HEK293 (cell line): ENCODE measurements around the gene BLVRB.

ENCODE experiments used
- CTCF ChIA-PET: fragments of 350-600 bp; formaldehyde crosslinking; extraction: SDS; loops from one replicate; lab custom pipeline; 2021; ENCODE audit warnings: antibody characterized with exemption; lab: Yijun Ruan, JAX
- POLR2A ChIA-PET: fragments of 300-600 bp; formaldehyde crosslinking; extraction: SDS; loops from one replicate; lab custom pipeline; 2020; ENCODE audit warnings: antibody characterized with exemption, inconsistent platforms; lab: Yijun Ruan, JAX
- H3K27ac ChIP-seq: fragments of 200-500 bp; sonication (Bioruptor generic); 2 replicates; pipeline ENCODE4 v1.5.1; 2014; ENCODE audit warnings: low read depth, low read length, control low read depth, inconsistent platforms; ENCODE audit errors: extremely low read depth
- H3K36me3 ChIP-seq, 2 experiments: fragments of 200-500 bp in 1 of 2; sonication (Bioruptor generic) in 1 of 2; 1 replicate in 1 of 2; 2 replicates in 1 of 2; pipeline ENCODE4 v1.5.1; 2014 to 2017; ENCODE audit warnings: inconsistent platforms in 2 of 2, low read length in 2 of 2; ENCODE audit not compliant: control insufficient read depth in 2 of 2, insufficient read depth in 1 of 2
- H3K4me1 ChIP-seq: fragments of 200-500 bp; sonication (Bioruptor generic); 2 replicates; pipeline ENCODE4 v1.5.1; 2014; ENCODE audit warnings: mild to moderate bottlenecking, low read length, inconsistent platforms; ENCODE audit not compliant: control insufficient read depth, insufficient read depth
- H3K4me3 ChIP-seq: 2 replicates; pipeline ENCODE4 v1.5.1; 2011; ENCODE audit warnings: low read depth, mild to moderate bottlenecking, control low read depth, low read length, moderate library complexity
- H3K9me3 ChIP-seq: fragments of 200-500 bp; sonication (Bioruptor generic); 2 replicates; pipeline ENCODE4 v1.5.1; 2014; ENCODE audit warnings: low read depth, low read length, inconsistent platforms; ENCODE audit not compliant: control insufficient read depth, insufficient read depth
- GFI1B ChIP-seq: fragments of 450-650 bp; formaldehyde crosslinking; IDR thresholded peaks from 2 replicates; pipeline ENCODE4 v1.5.1; 2016; ENCODE audit warnings: missing biosample characterization, missing genetic modification characterization
- GLIS2 ChIP-seq: fragments of 450-650 bp; formaldehyde crosslinking; IDR thresholded peaks from 2 replicates; pipeline ENCODE4 v1.5.1; 2016; ENCODE audit warnings: missing biosample characterization, missing genetic modification characterization
- IKZF3 ChIP-seq: fragments of 450-650 bp; IDR thresholded peaks from 2 replicates; pipeline ENCODE4 v1.5.0; 2018; ENCODE audit warnings: missing biosample characterization, mild to moderate bottlenecking, missing genetic modification characterization, moderate library complexity
- KLF10 ChIP-seq: fragments of 450-650 bp; IDR thresholded peaks from 2 replicates; pipeline ENCODE4 v1.5.1; 2018; ENCODE audit warnings: missing biosample characterization, mild to moderate bottlenecking, missing genetic modification characterization
- KLF16 ChIP-seq: fragments of 450-650 bp; formaldehyde crosslinking; IDR thresholded peaks from 2 replicates; pipeline ENCODE4 v1.5.1; 2017; ENCODE audit warnings: missing biosample characterization, missing genetic modification characterization
- MEIS1 ChIP-seq: sonication (generic); formaldehyde crosslinking; IDR thresholded peaks from 2 replicates; pipeline ENCODE4 v1.8.1; 2022; ENCODE audit warnings: missing genetic modification reagents, mild to moderate bottlenecking, borderline replicate concordance
- OVOL3 ChIP-seq: fragments of 450-650 bp; formaldehyde crosslinking; IDR thresholded peaks from 2 replicates; pipeline ENCODE4 v1.5.1; 2016; ENCODE audit warnings: missing biosample characterization, missing genetic modification characterization
- PRDM1 ChIP-seq: fragments of 450-650 bp; formaldehyde crosslinking; IDR thresholded peaks from 2 replicates; pipeline ENCODE4; 2016; ENCODE audit warnings: missing biosample characterization, missing genetic modification characterization
- YY1 ChIP-seq: fragments of 450-650 bp; formaldehyde crosslinking; IDR thresholded peaks from 2 replicates; pipeline ENCODE4 v1.5.1; 2018; ENCODE audit warnings: missing biosample characterization, missing genetic modification characterization
- ZBTB20 ChIP-seq: fragments of 450-650 bp; formaldehyde crosslinking; IDR thresholded peaks from 2 replicates; pipeline ENCODE4 v1.5.1; 2016; ENCODE audit warnings: missing biosample characterization, missing genetic modification characterization
- ZFP37 ChIP-seq: fragments of 450-650 bp; formaldehyde crosslinking; IDR thresholded peaks from 2 replicates; pipeline ENCODE4 v1.5.1; 2016; ENCODE audit warnings: missing biosample characterization, missing genetic modification characterization
- ZIC2 ChIP-seq: fragments of 450-650 bp; formaldehyde crosslinking; IDR thresholded peaks from 2 replicates; pipeline ENCODE4 v1.5.1; 2016; ENCODE audit warnings: missing biosample characterization, missing genetic modification characterization
- ZNF133 ChIP-seq: fragments of 450-650 bp; formaldehyde crosslinking; IDR thresholded peaks from 2 replicates; pipeline ENCODE4 v1.5.1; 2016; ENCODE audit warnings: missing biosample characterization, missing genetic modification characterization
- ZNF155 ChIP-seq: fragments of 450-650 bp; formaldehyde crosslinking; IDR thresholded peaks from 2 replicates; pipeline ENCODE4 v1.5.1; 2016; ENCODE audit warnings: missing biosample characterization, missing genetic modification characterization
- ZNF366 ChIP-seq: fragments of 450-650 bp; formaldehyde crosslinking; conservative IDR thresholded peaks from 2 replicates; pipeline ENCODE4 v1.5.1; 2016; ENCODE audit warnings: missing biosample characterization, missing genetic modification characterization
- ZNF394 ChIP-seq: fragments of 450-650 bp; formaldehyde crosslinking; IDR thresholded peaks from 2 replicates; pipeline ENCODE4 v1.5.1; 2016; ENCODE audit warnings: missing biosample characterization, missing genetic modification characterization, mild to moderate bottlenecking, moderate library complexity, borderline replicate concordance
- ZNF514 ChIP-seq: fragments of 450-650 bp; formaldehyde crosslinking; IDR thresholded peaks from 2 replicates; pipeline ENCODE4 v1.5.1; 2016; ENCODE audit warnings: missing biosample characterization, missing genetic modification characterization
- ZNF555 ChIP-seq: fragments of 450-650 bp; formaldehyde crosslinking; conservative IDR thresholded peaks from 2 replicates; pipeline ENCODE4 v1.5.1; 2017; ENCODE audit warnings: missing biosample characterization, mild to moderate bottlenecking, missing genetic modification characterization, inconsistent platforms
- ZNF768 ChIP-seq: fragments of 450-650 bp; formaldehyde crosslinking; IDR thresholded peaks from 2 replicates; pipeline ENCODE4 v1.5.1; 2018; ENCODE audit warnings: missing biosample characterization, mild to moderate bottlenecking, missing genetic modification characterization
- ZSCAN18 ChIP-seq: fragments of 450-650 bp; formaldehyde crosslinking; IDR thresholded peaks from 2 replicates; pipeline ENCODE4 v1.5.1; 2016; ENCODE audit warnings: missing biosample characterization, missing genetic modification characterization
- TF ChIP-seq, protein P1 (sequence below): fragments of 450-650 bp; formaldehyde crosslinking; IDR thresholded peaks from 2 replicates; pipeline ENCODE4 v1.5.1; 2016; ENCODE audit warnings: missing biosample characterization, missing genetic modification characterization, borderline replicate concordance
- TF ChIP-seq, protein P2 (sequence below): fragments of 450-650 bp; formaldehyde crosslinking; IDR thresholded peaks from 2 replicates; pipeline ENCODE4 v1.5.1; 2017; ENCODE audit warnings: missing biosample characterization, missing genetic modification characterization
- TF ChIP-seq, protein P3 (sequence below): fragments of 450-650 bp; formaldehyde crosslinking; IDR thresholded peaks from 2 replicates; pipeline ENCODE4 v1.5.1; 2016; ENCODE audit warnings: missing biosample characterization, missing genetic modification characterization

The BLVRB gene

DNA sequence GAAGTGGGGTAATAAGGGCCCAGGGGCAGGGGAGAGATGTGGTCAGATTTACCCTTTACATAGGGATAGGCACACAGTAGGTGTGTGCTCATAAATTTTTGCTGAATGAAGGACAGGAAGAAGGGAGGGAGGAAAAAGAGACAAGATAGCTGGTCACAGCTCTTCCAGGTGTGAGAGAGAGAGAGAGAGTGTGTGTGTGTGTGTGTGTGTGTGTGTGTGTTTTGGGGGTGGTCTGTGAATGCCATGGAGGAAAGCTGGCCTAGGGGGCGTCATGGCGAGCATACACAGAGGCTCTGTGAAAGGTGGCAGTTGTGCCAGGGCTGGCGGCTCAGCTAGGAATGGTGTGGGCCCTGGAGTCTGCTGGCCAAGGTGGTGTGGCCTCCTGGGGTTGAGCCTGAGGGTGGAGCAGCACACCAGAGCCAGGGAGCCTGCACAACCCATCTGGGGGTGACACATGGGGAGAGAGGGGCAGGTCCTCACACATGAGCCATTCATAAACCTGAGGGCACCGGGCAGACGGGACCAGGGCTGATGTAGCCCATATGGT, 46.4 kb downstream of the BLVRB start (continued):
- TF ChIP-seq ZIC2 (tag by site-specific recombination), result 0 out of 2 replicates have a peak, but pooled peaks have one; percentile 33
- TF ChIP-seq ZNF394 (tag by site-specific recombination), result no peak
- no peak for TF ChIP-seq KLF16
- no peak for TF ChIP-seq ZNF155 (tag by site-specific recombination)
- no peak for TF ChIP-seq ZBTB20
- TF ChIP-seq OVOL3 (tag by site-specific recombination), result no peak
- TF ChIP-seq ZSCAN18, result no peak
- no peak for TF ChIP-seq ZNF555 (tag by site-specific recombination)
- no peak for TF ChIP-seq YY1 (tag by site-specific recombination)
- TF ChIP-seq MEIS1 (CRISPR knock-in tag), result no peak
- no peak for TF ChIP-seq KLF10 (tag by site-specific recombination)
- TF ChIP-seq ZNF133, result no peak
- TF ChIP-seq, protein P1, sequence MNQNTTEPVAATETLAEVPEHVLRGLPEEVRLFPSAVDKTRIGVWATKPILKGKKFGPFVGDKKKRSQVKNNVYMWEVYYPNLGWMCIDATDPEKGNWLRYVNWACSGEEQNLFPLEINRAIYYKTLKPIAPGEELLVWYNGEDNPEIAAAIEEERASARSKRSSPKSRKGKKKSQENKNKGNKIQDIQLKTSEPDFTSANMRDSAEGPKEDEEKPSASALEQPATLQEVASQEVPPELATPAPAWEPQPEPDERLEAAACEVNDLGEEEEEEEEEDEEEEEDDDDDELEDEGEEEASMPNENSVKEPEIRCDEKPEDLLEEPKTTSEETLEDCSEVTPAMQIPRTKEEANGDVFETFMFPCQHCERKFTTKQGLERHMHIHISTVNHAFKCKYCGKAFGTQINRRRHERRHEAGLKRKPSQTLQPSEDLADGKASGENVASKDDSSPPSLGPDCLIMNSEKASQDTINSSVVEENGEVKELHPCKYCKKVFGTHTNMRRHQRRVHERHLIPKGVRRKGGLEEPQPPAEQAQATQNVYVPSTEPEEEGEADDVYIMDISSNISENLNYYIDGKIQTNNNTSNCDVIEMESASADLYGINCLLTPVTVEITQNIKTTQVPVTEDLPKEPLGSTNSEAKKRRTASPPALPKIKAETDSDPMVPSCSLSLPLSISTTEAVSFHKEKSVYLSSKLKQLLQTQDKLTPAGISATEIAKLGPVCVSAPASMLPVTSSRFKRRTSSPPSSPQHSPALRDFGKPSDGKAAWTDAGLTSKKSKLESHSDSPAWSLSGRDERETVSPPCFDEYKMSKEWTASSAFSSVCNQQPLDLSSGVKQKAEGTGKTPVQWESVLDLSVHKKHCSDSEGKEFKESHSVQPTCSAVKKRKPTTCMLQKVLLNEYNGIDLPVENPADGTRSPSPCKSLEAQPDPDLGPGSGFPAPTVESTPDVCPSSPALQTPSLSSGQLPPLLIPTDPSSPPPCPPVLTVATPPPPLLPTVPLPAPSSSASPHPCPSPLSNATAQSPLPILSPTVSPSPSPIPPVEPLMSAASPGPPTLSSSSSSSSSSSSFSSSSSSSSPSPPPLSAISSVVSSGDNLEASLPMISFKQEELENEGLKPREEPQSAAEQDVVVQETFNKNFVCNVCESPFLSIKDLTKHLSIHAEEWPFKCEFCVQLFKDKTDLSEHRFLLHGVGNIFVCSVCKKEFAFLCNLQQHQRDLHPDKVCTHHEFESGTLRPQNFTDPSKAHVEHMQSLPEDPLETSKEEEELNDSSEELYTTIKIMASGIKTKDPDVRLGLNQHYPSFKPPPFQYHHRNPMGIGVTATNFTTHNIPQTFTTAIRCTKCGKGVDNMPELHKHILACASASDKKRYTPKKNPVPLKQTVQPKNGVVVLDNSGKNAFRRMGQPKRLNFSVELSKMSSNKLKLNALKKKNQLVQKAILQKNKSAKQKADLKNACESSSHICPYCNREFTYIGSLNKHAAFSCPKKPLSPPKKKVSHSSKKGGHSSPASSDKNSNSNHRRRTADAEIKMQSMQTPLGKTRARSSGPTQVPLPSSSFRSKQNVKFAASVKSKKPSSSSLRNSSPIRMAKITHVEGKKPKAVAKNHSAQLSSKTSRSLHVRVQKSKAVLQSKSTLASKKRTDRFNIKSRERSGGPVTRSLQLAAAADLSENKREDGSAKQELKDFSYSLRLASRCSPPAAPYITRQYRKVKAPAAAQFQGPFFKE, result no peak
- TF ChIP-seq, protein P2, sequence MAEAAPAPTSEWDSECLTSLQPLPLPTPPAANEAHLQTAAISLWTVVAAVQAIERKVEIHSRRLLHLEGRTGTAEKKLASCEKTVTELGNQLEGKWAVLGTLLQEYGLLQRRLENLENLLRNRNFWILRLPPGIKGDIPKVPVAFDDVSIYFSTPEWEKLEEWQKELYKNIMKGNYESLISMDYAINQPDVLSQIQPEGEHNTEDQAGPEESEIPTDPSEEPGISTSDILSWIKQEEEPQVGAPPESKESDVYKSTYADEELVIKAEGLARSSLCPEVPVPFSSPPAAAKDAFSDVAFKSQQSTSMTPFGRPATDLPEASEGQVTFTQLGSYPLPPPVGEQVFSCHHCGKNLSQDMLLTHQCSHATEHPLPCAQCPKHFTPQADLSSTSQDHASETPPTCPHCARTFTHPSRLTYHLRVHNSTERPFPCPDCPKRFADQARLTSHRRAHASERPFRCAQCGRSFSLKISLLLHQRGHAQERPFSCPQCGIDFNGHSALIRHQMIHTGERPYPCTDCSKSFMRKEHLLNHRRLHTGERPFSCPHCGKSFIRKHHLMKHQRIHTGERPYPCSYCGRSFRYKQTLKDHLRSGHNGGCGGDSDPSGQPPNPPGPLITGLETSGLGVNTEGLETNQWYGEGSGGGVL, result no peak
- TF ChIP-seq GLIS2 (tag by site-specific recombination), result peak; percentile 42; the same call in 1 of the 2 replicates
- TF ChIP-seq GFI1B (tag by site-specific recombination), result no peak
- TF ChIP-seq, protein P3, sequence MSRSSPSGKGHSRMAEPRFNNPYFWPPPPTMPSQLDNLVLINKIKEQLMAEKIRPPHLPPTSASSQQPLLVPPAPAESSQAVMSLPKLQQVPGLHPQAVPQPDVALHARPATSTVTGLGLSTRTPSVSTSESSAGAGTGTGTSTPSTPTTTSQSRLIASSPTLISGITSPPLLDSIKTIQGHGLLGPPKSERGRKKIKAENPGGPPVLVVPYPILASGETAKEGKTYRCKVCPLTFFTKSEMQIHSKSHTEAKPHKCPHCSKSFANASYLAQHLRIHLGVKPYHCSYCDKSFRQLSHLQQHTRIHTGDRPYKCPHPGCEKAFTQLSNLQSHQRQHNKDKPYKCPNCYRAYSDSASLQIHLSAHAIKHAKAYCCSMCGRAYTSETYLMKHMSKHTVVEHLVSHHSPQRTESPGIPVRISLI (tag by site-specific recombination), result no peak

GRCh38 chr19:40418040-40418439, 47.5 kb downstream of the BLVRB start:
- Histone ChIP-seq H3K27ac (no peak overlapping the region), H3K36me3 (peaks cover 9 to 12% of the 10 kb centered on the region in 2 experiments), H3K4me1 (peaks cover 14% of the 10 kb centered on the region), H3K4me3 (no peak overlapping the region), H3K9me3 (no peaks in the 10 kb centered on the region)
- ChIA-PET POLR2A (interaction anchor here (0.8 kb wide), 1 partner anchor 113 kb away, joined by 4 read pairs; no protein-coding TSS in a partner anchor), CTCF (interaction anchor here (0.7 to 3.4 kb wide), 7 partner anchors 8 to 216 kb away, joined by 3 to 40 read pairs (median 4); partner anchors contain the start of genes BLVRB, SERTAD1 and SERTAD3)
- no peak for TF ChIP-seq ZFP37 (tag by site-specific recombination)
- TF ChIP-seq IKZF3 (tag by site-specific recombination), result no peak
- peak; percentile 95; the same call in 1 of the 2 replicates for TF ChIP-seq ZNF768
- TF ChIP-seq PRDM1 (tag by site-specific recombination), result peak; percentile 84
- peak; percentile 100 for TF ChIP-seq ZNF366
- 0 out of 2 replicates have a peak, but pooled peaks have one; percentile 17 for TF ChIP-seq ZNF514 (tag by site-specific recombination)
- no peak for TF ChIP-seq OVOL3 (tag by site-specific recombination)
